Activated naive CD8-positive, alpha-beta T cell treated with anti-CD3 and anti-CD28 coated beads, Interleukin-2, amount 50 U/mL, for 16 hours (primary cell): ENCODE results near the gene EXOC3L4.

Experiments
- DNase-seq: peaks from one replicate; pipeline ENCODE4 v3.0.0-alpha.2; 2020; ENCODE audit warnings: low read depth, low spot score

The EXOC3L4 gene

GRCh38 chr14:103091041-103091882, 3.3 kb upstream of the EXOC3L4 start:
- DNase-seq: peak; percentile 69

GRCh38 chr14:103091883-103092222, 2.7 kb upstream of the EXOC3L4 start:
- no peak for DNase-seq

GRCh38 chr14:103093856-103094405, 594 bp upstream of the EXOC3L4 start:
- DNase-seq: no peak

- no peak for DNase-seq
Measured at GRCh38 chr14:103095210-103095778, 769 bp downstream of the EXOC3L4 start.

GRCh38 chr14:103096387-103096786, 1.9 kb downstream of the EXOC3L4 start:
- DNase-seq: no peak

- DNase-seq: no peak
Measured at GRCh38 chr14:103097244-103097993, 2.9 kb downstream of the EXOC3L4 start.

- DNase-seq: no peak
Measured at GRCh38 chr14:103097994-103098957, 3.8 kb downstream of the EXOC3L4 start.

- DNase-seq: no peak
Measured at GRCh38 chr14:103099081-103099732, 4.7 kb downstream of the EXOC3L4 start.

- DNase-seq: no peak
Measured at GRCh38 chr14:103099733-103100280, 5.3 kb downstream of the EXOC3L4 start.

- DNase-seq: no peak
Measured at GRCh38 chr14:103100281-103101121, 6.0 kb downstream of the EXOC3L4 start.

- no peak for DNase-seq
Measured at GRCh38 chr14:103101257-103101962, 6.9 kb downstream of the EXOC3L4 start.

GRCh38 chr14:103101963-103102688, 7.6 kb downstream of the EXOC3L4 start:
- DNase-seq: no peak

- DNase-seq: no peak
Measured at GRCh38 chr14:103102689-103103260, 8.2 kb downstream of the EXOC3L4 start.

GRCh38 chr14:103103461-103104388, 9.2 kb downstream of the EXOC3L4 start:
- DNase-seq: no peak

- no peak for DNase-seq
Measured at GRCh38 chr14:103104389-103104653, 9.8 kb downstream of the EXOC3L4 start.

- DNase-seq: peak; percentile 49
Measured at GRCh38 chr14:103104654-103105452, 10.3 kb downstream of the EXOC3L4 start.
